GM12864 (cell line): Measurements from ENCODE around the gene SPINK8.
"Not testable (repeated sequence)": the region's sequence is repeated elsewhere in the genome, so short reads cannot be mapped to it uniquely, and the experiment has no call there.

Source experiments
- DNase-seq: peaks from one replicate; pipeline ENCODE4 v3.0.0-alpha.2; 2011; ENCODE audit warnings: low read depth
- H3K4me3 ChIP-seq: 2 replicates; pipeline ENCODE4 v1.5.1; 2011; ENCODE audit warnings: mild to moderate bottlenecking, low read depth, low read length, control low read depth
- TF ChIP-seq, protein P1 (sequence below): IDR thresholded peaks from 2 replicates; pipeline ENCODE4 v1.5.1; 2011; ENCODE audit warnings: low read depth, mild to moderate bottlenecking, moderate library complexity, low read length, control low read depth, inconsistent platforms; ENCODE audit errors: missing control alignments

SPINK8 gene

DNA sequence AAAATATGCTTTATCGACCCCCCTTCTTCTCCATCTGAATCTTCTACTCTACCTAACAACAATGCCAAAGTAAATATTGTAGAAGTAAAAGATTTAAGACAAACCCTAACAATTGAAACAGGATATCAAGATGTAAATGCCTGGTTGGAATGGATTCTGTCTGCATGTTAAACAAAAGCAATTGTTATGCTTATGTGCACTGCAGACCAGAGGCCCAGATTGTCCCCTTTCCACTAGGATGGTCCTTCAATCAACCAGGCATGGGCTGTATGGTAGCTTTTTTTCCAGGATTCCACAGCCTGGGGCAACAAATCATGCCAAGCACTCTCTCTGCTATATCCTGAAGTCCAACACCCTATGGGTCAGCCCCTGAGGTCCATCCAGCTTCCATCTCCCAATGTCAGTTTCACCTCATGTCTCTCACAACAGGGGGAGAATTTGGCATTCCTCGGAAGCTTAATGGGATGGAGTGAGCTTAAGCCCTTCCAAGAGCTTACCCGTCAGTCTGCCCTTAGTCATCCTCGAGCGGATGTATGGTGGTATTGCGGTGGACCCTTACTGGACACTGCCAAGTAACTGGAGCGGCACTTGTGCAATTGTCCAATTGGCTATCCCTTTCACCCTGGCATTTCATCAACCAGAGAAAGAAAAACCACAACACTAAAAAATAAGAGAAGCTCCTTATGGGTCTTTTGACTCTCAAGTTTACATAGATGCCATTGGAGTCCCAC, 56.4 kb downstream of the SPINK8 start:
- TF ChIP-seq, protein P1, sequence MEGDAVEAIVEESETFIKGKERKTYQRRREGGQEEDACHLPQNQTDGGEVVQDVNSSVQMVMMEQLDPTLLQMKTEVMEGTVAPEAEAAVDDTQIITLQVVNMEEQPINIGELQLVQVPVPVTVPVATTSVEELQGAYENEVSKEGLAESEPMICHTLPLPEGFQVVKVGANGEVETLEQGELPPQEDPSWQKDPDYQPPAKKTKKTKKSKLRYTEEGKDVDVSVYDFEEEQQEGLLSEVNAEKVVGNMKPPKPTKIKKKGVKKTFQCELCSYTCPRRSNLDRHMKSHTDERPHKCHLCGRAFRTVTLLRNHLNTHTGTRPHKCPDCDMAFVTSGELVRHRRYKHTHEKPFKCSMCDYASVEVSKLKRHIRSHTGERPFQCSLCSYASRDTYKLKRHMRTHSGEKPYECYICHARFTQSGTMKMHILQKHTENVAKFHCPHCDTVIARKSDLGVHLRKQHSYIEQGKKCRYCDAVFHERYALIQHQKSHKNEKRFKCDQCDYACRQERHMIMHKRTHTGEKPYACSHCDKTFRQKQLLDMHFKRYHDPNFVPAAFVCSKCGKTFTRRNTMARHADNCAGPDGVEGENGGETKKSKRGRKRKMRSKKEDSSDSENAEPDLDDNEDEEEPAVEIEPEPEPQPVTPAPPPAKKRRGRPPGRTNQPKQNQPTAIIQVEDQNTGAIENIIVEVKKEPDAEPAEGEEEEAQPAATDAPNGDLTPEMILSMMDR: no peak
- no peak overlapping the region for H3K4me3 ChIP-seq
- DNase-seq: no peak

DNA sequence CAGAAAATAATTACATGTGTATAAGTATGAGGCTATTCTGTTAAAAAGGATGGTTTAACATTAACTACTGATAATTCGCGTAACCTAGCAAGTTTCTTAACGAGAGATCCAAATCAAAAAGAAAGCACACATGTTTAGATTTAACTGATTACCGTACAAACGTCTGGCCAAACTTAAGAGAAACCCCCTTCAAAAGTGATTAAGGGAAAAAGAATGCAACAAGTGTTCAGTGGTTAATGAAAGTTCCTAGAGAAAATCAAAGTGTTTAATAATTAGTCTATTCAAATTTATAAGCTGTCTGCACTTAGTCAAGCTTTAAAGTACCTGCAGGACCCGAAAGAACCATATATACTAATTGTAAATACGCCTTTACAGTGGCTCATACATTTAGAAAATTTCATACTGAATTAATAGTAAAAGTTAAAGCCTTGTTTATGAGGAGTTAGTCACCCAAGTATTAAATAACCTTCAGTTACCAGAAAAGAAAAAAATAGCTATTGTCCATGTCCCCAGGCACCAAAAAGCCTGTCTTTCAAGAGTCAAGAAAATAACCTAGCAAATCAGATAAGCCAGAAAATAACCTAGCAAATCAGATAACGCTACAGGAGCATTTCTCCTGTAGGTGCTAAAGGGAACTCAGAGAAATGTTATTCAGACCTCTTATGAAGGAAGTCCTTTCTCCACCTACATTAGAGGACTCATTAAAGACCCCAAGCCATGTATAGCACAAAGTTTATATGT, 58.0 kb downstream of the SPINK8 start:
- TF ChIP-seq, protein P1: no peak
- no peak for DNase-seq
- H3K4me3 ChIP-seq: no peak overlapping the region

DNA sequence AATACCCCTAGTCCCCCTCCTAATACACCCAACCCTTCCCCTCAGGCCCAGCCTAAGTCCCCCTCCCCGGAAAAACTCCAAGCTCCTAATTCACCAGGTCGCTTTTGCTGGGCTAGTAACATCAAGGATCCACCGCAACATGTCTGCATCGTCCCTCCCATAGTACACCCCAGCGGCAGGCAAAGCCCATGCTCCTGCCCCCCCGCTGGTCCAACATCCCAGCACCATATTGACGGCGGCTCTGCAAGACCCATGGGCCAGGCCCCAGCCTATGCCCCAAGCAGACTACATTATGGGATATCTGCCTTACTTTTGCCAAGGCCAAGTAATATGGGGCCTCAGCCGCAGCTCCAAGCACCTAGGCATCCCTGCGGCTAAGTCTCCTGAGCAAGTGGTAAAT, 59.0 kb downstream of the SPINK8 start:
- no peak for DNase-seq
- no peak overlapping the region for H3K4me3 ChIP-seq
- TF ChIP-seq, protein P1: no peak

DNA sequence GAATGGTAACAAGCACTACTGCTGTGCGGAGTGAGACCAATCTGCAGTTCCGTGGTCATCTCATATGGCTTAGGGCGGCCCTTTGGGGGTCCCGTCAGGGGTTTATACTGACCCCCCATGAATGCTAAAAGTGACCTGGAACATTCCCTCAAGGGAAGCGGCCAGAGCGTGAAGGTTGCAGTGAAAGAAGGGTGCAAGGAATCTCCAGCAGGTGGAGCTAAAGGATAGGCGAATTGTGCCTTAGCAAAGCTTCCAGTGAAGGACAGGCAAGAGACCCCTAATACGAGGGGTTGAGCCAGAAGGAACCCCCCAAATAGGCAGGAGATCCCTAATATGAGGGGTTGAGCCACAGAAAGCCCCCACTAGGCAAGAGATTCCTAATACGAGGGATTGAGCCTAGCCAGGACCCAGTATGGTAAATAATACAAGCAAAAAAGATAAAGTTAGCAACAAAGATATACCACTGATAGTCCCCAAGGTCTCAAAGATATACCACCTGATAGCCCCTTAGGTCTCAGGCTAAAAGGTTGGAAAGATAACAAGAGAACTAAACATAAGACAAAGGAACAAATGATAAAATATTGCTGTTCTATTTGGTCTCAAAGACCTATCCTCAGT, 59.8 kb downstream of the SPINK8 start:
- DNase-seq: peak; percentile 25
- H3K4me3 ChIP-seq: no peak overlapping the region
- TF ChIP-seq, protein P1: peak; percentile 84

DNA sequence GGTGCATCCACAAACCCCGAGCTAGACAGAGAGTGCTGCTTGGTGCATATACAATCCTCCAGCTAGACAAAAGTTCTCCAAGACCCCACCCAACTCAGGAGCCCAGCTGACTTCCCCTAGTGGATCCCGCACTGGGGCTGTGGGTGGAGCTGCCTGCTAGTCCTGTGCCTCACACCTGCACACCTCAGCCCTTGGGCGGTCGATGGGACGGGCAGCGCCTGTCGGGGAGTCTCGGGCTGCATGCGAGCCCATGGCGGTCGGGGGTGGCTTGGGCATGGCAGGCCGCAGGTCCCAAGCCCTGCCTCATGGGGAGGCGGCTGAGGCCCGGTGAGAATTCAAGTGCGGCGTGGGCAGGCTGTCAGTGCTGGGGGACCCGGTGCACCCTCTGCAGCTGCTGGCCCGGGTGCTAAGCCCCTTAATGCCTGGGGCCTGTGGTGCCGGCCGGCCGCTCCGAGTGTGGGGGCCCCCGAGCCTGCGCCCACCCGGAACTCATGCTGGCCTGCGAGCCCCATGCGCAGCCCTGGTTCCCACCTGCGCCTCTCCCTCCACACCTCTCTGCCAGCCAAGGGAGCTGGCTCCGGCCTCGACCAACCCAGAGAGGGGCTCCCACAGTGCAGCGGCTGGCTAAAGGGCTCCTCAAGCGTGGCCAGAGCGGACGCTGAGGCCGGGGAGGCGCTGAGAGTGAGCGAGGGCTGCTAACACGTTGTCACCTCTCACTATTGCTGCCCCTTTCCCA, 61.5 kb downstream of the SPINK8 start:
- H3K4me3 ChIP-seq: no peak overlapping the region
- DNase-seq: no peak
- TF ChIP-seq, protein P1: no peak

DNA sequence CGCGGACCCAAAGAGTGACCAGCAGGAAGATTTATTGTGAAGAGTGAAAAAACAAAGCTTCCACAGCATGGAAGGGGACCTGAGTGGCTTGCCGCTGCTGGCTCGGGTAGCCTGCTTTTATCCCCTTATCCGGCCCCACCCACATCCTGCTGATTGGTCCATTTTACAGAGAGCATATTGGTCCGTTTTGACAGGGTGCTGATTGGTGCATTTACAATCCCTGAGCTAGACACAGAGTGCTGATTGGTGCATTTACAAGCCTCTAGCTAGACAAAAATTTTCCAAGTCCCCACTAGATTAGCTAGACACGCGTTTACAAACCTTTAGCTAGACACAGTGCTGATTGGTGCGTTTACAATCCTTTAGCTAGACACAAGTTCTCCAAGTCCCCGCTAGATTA, 62.2 kb downstream of the SPINK8 start:
- not testable (repeated sequence) for DNase-seq, H3K4me3 ChIP-seq

DNA sequence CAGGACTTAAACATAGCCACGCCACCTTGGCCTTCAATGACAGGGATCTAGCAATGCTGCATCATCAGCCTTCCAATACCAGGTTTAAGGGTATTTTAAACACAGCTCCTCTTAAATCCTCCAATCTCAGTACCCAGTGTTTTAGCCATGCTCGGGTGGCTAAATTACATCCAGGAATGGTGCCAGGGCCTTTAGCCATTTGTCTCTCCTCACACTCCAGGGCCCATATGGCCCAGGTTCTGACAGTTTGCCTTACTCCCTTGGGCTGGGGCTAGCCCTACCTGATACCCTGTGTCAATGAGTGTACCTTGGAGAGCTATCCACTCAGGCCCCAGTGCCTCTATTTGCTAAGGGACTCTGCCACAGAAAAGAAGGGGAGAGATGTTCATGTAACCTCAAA, 63.2 kb downstream of the SPINK8 start:
- no peak overlapping the region for H3K4me3 ChIP-seq
- no peak for DNase-seq
- TF ChIP-seq, protein P1: no peak
